Measurements from ENCODE around the gene MRGPRG. TPM values are rescaled to one million over a fixed set of nuclear protein-coding genes. Genes with fewer than 3 reads are reported as not detected.

MRGPRG gene
- total RNA-seq, 2 donors from 2014 or later: not detected

DNA sequence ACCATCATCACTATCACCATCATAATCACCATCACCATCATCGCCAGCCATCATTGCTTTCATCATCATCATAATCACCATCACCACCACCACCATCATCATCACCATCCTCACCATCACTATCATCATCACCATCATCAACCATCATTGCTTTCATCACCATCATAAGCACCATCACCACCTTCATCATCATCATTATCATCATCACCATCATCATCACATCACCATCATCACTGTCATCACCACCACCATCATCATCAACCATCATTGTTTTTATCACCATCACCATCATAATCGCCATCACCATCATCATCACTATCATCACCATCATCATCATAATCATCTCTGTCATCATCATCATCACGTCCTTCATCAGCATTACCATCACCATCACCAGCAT, 44.2 kb downstream of the MRGPRG start:
- Mint-ChIP-seq H3K4me3 (no peak overlapping the region), H3K9me3 (peaks cover 16% of the 10 kb centered on the region), H3K36me3 (ENCODE audit: low read depth) (no peaks in the 10 kb centered on the region), H3K27ac (no peak overlapping the region), H3K4me1 (peaks cover 2% of the 10 kb centered on the region), H3K27me3 (ENCODE audit: insufficient read depth) (peaks cover 52% of the 10 kb centered on the region)
- H3K9ac ChIP-seq (ENCODE audit: extremely low read depth, low read length, poor library complexity, severe bottlenecking): no peak overlapping the region
- no peak for DNase-seq
- peaks cover 38% of the 10 kb centered on the region for H3K27me3 ChIP-seq (ENCODE audit: control insufficient read depth, insufficient read depth, low read length, poor library complexity, severe bottlenecking)
- TF ChIP-seq, protein P1, sequence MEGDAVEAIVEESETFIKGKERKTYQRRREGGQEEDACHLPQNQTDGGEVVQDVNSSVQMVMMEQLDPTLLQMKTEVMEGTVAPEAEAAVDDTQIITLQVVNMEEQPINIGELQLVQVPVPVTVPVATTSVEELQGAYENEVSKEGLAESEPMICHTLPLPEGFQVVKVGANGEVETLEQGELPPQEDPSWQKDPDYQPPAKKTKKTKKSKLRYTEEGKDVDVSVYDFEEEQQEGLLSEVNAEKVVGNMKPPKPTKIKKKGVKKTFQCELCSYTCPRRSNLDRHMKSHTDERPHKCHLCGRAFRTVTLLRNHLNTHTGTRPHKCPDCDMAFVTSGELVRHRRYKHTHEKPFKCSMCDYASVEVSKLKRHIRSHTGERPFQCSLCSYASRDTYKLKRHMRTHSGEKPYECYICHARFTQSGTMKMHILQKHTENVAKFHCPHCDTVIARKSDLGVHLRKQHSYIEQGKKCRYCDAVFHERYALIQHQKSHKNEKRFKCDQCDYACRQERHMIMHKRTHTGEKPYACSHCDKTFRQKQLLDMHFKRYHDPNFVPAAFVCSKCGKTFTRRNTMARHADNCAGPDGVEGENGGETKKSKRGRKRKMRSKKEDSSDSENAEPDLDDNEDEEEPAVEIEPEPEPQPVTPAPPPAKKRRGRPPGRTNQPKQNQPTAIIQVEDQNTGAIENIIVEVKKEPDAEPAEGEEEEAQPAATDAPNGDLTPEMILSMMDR (conservative IDR thresholded peaks at IDR 0.05): no peak
- H3K9me3 ChIP-seq (ENCODE audit: control insufficient read depth, low read length): peaks cover 16% of the 10 kb centered on the region
- H3K36me3 ChIP-seq (ENCODE audit: control insufficient read depth, insufficient read depth, low read length): no peaks in the 10 kb centered on the region
- no peaks in the 10 kb centered on the region for H3K4me1 ChIP-seq (ENCODE audit: control insufficient read depth, insufficient read depth, low read length)
- no peak overlapping the region for H3K4me3 ChIP-seq (ENCODE audit: low read length)
- WGBS, 2 experiments (ENCODE audit: insufficient coverage in 1 of 2, insufficient read length in 1 of 2): 86 to 97% methylated on average over 3 of the region's 3 CpGs
- no peak overlapping the region for H3K27ac ChIP-seq (ENCODE audit: low read depth, low read length)

DNA sequence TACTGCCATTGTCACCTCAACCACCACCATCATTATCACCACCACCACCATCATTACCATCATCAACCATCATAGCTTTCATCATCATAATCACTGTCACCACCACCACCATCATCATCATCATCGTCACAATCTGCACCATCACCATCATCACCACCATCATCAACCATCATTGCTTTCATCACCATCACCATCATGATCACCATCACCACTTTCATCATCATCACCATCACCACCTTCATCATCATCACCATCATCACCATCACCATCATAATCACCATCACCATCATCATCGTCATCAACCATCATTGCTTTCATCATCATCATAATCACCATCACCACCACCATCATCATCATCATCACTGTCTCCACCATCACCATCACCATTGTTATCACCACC, 44.8 kb downstream of the MRGPRG start:
- H3K27ac ChIP-seq (ENCODE audit: low read depth, low read length): no peak overlapping the region
- H3K9ac ChIP-seq (ENCODE audit: extremely low read depth, low read length, poor library complexity, severe bottlenecking): no peak overlapping the region
- no peaks in the 10 kb centered on the region for H3K36me3 ChIP-seq (ENCODE audit: control insufficient read depth, insufficient read depth, low read length)
- H3K9me3 ChIP-seq (ENCODE audit: control insufficient read depth, low read length): peaks cover 16% of the 10 kb centered on the region
- H3K4me3 ChIP-seq (ENCODE audit: low read length): no peak overlapping the region
- 93 to 94% methylated on average over 2 of the region's 2 CpGs for WGBS, 2 experiments (ENCODE audit: insufficient coverage in 1 of 2, insufficient read length in 1 of 2)
- Mint-ChIP-seq H3K9me3 (peaks cover 16% of the 10 kb centered on the region), H3K4me1 (peaks cover 2% of the 10 kb centered on the region), H3K36me3 (ENCODE audit: low read depth) (no peaks in the 10 kb centered on the region), H3K27me3 (ENCODE audit: insufficient read depth) (peaks cover 58% of the 10 kb centered on the region), H3K27ac (no peak overlapping the region), H3K4me3 (no peak overlapping the region)
- H3K4me1 ChIP-seq (ENCODE audit: control insufficient read depth, insufficient read depth, low read length): no peaks in the 10 kb centered on the region
- TF ChIP-seq, protein P1 (conservative IDR thresholded peaks at IDR 0.05): no peak
- no peak for DNase-seq
- peaks cover 43% of the 10 kb centered on the region for H3K27me3 ChIP-seq (ENCODE audit: control insufficient read depth, insufficient read depth, low read length, poor library complexity, severe bottlenecking)

DNA sequence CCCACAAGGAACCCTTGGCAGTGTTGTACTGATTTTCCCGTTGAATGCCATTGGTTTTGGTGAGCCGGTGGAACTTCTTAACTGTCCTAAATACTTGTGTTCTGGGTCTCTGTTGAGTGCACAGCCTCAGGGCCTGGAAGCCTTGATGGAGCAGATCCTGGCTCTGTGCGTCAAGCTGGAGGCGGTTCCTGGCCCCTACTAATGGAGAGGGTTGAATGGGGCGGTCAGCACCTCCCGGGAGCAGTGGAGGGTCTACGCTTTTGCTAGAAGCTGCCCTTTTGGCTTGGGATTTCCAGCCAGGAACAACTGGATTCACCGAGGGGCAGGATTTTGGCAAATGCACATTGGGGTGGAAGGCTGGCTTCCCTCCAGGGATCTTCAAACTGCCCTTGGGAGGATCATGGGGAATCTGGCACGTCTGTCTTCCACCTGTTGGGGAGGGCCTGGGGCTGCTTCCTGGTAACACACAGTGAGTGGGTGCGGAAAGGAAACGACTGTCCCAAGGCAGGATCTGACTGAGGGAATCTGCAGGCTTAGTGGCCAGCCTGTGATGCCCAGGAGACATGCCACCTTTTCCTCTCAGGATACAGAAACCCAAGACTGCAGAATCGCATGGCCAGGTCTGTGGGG, 46.6 kb downstream of the MRGPRG start:
- H3K9me3 Mint-ChIP-seq: peaks cover 16% of the 10 kb centered on the region
- no peak overlapping the region for H3K27ac Mint-ChIP-seq
- Histone ChIP-seq H3K4me3 (ENCODE audit: low read length) (no peak overlapping the region), H3K27ac (ENCODE audit: low read depth, low read length) (no peak overlapping the region), H3K9me3 (ENCODE audit: control insufficient read depth, low read length) (peaks cover 13% of the 10 kb centered on the region), H3K4me1 (ENCODE audit: control insufficient read depth, insufficient read depth, low read length) (no peaks in the 10 kb centered on the region), H3K9ac (ENCODE audit: extremely low read depth, low read length, poor library complexity, severe bottlenecking) (no peak overlapping the region), H3K36me3 (ENCODE audit: control insufficient read depth, insufficient read depth, low read length) (no peaks in the 10 kb centered on the region), H3K27me3 (ENCODE audit: control insufficient read depth, insufficient read depth, low read length, poor library complexity, severe bottlenecking) (peaks cover 56% of the 10 kb centered on the region)
- TF ChIP-seq, protein P1 (conservative IDR thresholded peaks at IDR 0.05): no peak
- peaks cover 70% of the 10 kb centered on the region for H3K27me3 Mint-ChIP-seq (ENCODE audit: insufficient read depth)
- WGBS, 2 experiments (ENCODE audit: insufficient coverage in 1 of 2, insufficient read length in 1 of 2): 87 to 90% methylated on average over 5 to 12 of the region's 12 CpGs
- no peak for DNase-seq
- H3K4me1 Mint-ChIP-seq: peaks cover 2% of the 10 kb centered on the region
- no peaks in the 10 kb centered on the region for H3K36me3 Mint-ChIP-seq (ENCODE audit: low read depth)
- H3K4me3 Mint-ChIP-seq: no peak overlapping the region

Data from endodermal cell (in vitro differentiated cells).